Liver (tissue), 9 donors: ENCODE results near the gene SLC22A15. TPM values are rescaled to one million over a fixed set of nuclear protein-coding genes. Genes with fewer than 3 reads are reported as not detected.

Experiments used
- DNase-seq: peaks from one replicate; pipeline ENCODE4 v3.0.0-alpha.2; 2017; ENCODE audit warnings: low spot score
- H3K27ac ChIP-seq, 2 donors: one replicate each; pipeline ENCODE4 v1.7.0; 2013; ENCODE audit warnings: inconsistent platforms in 2 of 2, low read length in 2 of 2, control low read depth in 1 of 2, low read depth in 1 of 2, mild to moderate bottlenecking in 1 of 2
- H3K27me3 ChIP-seq, 4 donors: one replicate each; pipeline versions ENCODE4 v1.6.1 to v1.7.0; 2013; ENCODE audit warnings: low read length in 3 of 4, inconsistent platforms in 1 of 4, mild to moderate bottlenecking in 1 of 4, moderate library complexity in 1 of 4; ENCODE audit not compliant: control insufficient read depth in 4 of 4, insufficient read depth in 4 of 4
- H3K36me3 ChIP-seq, 4 donors: one replicate each; pipeline versions ENCODE4 v1.6.1 to v1.7.0; 2013; ENCODE audit warnings: low read length in 3 of 4, mild to moderate bottlenecking in 3 of 4, low read depth in 1 of 4, moderate library complexity in 1 of 4; ENCODE audit not compliant: control insufficient read depth in 4 of 4, insufficient read depth in 3 of 4
- H3K4me1 ChIP-seq, 4 donors: one replicate each; pipeline versions ENCODE4 v1.6.1 to v1.7.0; 2013; ENCODE audit warnings: low read length in 3 of 4, mild to moderate bottlenecking in 3 of 4, moderate library complexity in 1 of 4; ENCODE audit not compliant: control insufficient read depth in 4 of 4, insufficient read depth in 4 of 4
- H3K4me3 ChIP-seq, 3 donors: one replicate each; pipeline versions ENCODE4 v1.6.1 to v1.7.0; 2013; ENCODE audit warnings: low read length in 3 of 3, control low read depth in 1 of 3, low read depth in 1 of 3, mild to moderate bottlenecking in 1 of 3
- H3K9ac ChIP-seq, 2 donors: one replicate each; pipeline ENCODE4 v1.7.0; 2013; ENCODE audit warnings: low read length in 2 of 2, mild to moderate bottlenecking in 2 of 2, moderate library complexity in 2 of 2, control low read depth in 1 of 2, low read depth in 1 of 2
- H3K9me3 ChIP-seq, 4 donors: one replicate each; pipeline versions ENCODE4 v1.6.1 to v1.7.0; 2013; ENCODE audit warnings: low read length in 3 of 4; ENCODE audit not compliant: control insufficient read depth in 4 of 4
- EGR1 ChIP-seq, 2 donors: IDR thresholded peaks; 2 replicates each; pipeline ENCODE4 v1.6.1; 2016 to 2018; ENCODE audit warnings: antibody characterized with exemption in 2 of 2, low read depth in 2 of 2
- FOXA1 ChIP-seq: IDR thresholded peaks from 2 replicates; pipeline ENCODE4 v1.6.1; 2016; ENCODE audit warnings: antibody characterized with exemption
- GABPA ChIP-seq, 2 donors: IDR thresholded peaks in 1 of 2; conservative IDR thresholded peaks in 1 of 2; 2 replicates each; pipeline ENCODE4 v1.6.1; 2016; ENCODE audit warnings: antibody characterized with exemption in 2 of 2, mild to moderate bottlenecking in 1 of 2, moderate library complexity in 1 of 2
- HNF4G ChIP-seq: IDR thresholded peaks from 2 replicates; pipeline ENCODE4 v1.6.1; 2016; ENCODE audit warnings: antibody characterized with exemption
- RAD21 ChIP-seq, 2 donors: IDR thresholded peaks; 2 replicates each; pipeline ENCODE4 v1.6.1; 2016; ENCODE audit warnings: antibody characterized with exemption in 2 of 2, mild to moderate bottlenecking in 2 of 2
- RXRA ChIP-seq, 2 donors: IDR thresholded peaks; 2 replicates each; pipeline ENCODE4 v1.6.1; 2017 to 2018; ENCODE audit warnings: antibody characterized with exemption in 2 of 2, mild to moderate bottlenecking in 1 of 2
- SP1 ChIP-seq: IDR thresholded peaks from 2 replicates; pipeline ENCODE4 v1.6.1; 2018; ENCODE audit warnings: antibody characterized with exemption, mild to moderate bottlenecking
- TAF1 ChIP-seq: conservative IDR thresholded peaks from 2 replicates; pipeline ENCODE4 v1.6.1; 2016; ENCODE audit warnings: antibody characterized with exemption, mild to moderate bottlenecking
- YY1 ChIP-seq: IDR thresholded peaks from 2 replicates; pipeline ENCODE4 v1.6.1; 2016; ENCODE audit warnings: antibody characterized with exemption, mild to moderate bottlenecking
- WGBS: extraction: QIAGEN DNeasy Blood & Tissue Kit; methylation state at CpG from one replicate; pipeline ENCODE4 v1.1.7; 2013; 5-methylcytosine and 5-hydroxymethylcytosine counted together
- polyA plus RNA-seq, 2 donors: library from polyadenylated mRNA; stranded (reverse) in 1 of 2; unstranded in 1 of 2; fragments of 200-250 nt in 1 of 2; fragments of >200 nt in 1 of 2; fragmentation: Nextera tagmentation in 1 of 2; extraction: Ambion mirVana in 1 of 2; gene quantifications; one replicate each; pipeline versions ENCODE4 v1.2.1 to v1.2.3, GENCODE V29; 2013 to 2015
- total RNA-seq, 2 donors: library from RNA; depleted of rRNA; stranded (reverse); fragments of >200 nt; gene quantifications; one replicate each; pipeline ENCODE4 v1.2.3, GENCODE V29; 2014
- TF ChIP-seq, protein P1 (sequence below): fragments of 150-350 bp; IDR thresholded peaks from 2 replicates; pipeline ENCODE4 v1.5.1; 2017; ENCODE audit warnings: improper control_type of control experiment, low read depth, low read length; ENCODE audit not compliant: missing input control
- TF ChIP-seq, protein P2 (sequence below): IDR thresholded peaks from 2 replicates; pipeline ENCODE4 v1.6.1; 2016; ENCODE audit warnings: antibody characterized with exemption, mild to moderate bottlenecking
- TF ChIP-seq, protein P3 (sequence below): IDR thresholded peaks from 2 replicates; pipeline ENCODE4 v1.6.1; 2016; ENCODE audit warnings: antibody characterized with exemption
- donor health status: healthy.
- donor health status: healthy.
- donor health status: healthy.
- donor health status: healthy.
- donor health status: healthy.

Gene SLC22A15
- total and polyA plus RNA-seq, 4 donors, result 0.12 to 3.6 (median 0.83) TPM

DNA sequence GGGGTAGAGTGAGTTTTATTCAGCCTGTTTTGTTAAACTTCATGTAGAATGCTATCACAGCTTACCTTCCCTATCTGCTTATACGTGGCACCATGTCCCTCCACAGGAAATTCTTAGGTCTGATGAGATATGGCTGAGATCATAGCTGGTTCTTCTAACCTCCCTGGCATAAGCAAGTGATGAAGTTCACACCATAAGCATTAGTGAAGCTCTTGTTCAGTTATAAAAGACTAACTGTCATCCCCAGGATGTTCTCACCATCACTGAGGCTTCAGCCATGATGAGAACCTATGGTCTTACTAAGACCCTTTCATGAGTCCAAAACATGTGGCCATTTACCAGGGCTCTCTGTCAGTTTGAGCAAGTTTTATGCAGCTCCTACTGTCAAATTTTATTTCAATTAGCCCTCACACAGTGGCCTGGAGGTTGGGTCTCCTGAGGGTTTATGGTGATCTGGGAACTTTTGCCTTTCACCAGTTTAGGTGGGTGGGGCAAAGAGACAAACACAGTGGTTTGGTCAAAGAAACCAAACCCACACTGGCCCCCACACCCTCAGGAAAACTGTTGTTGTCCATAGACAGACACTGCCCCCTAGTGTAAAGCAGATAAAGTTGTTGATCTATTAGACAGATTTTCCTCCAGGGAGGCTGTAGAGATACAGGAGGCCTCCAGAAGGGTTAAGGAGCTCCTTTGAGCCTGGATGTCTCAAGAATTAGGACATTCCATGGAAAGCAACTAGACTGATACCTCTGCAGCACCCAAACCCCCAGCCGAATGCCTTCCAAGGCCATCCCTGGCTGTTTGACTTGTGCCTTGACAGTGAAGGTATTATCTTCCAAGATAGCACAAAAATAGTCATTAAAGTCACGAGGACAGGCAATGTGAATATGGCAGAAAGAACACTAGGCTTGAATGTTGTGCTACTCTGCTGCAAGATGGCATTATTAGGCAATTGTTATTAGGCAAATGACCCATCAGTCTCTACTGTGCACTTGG lies 5.0 kb downstream of the SLC22A15 start:
- H3K27ac ChIP-seq, result no peak overlapping the region
- TF ChIP-seq RXRA (IDR thresholded peaks at IDR 0.05), result no peak
- peak; percentile 81 to 88 for TF ChIP-seq RAD21 (IDR thresholded peaks at IDR 0.05)
- TF ChIP-seq, protein P1, sequence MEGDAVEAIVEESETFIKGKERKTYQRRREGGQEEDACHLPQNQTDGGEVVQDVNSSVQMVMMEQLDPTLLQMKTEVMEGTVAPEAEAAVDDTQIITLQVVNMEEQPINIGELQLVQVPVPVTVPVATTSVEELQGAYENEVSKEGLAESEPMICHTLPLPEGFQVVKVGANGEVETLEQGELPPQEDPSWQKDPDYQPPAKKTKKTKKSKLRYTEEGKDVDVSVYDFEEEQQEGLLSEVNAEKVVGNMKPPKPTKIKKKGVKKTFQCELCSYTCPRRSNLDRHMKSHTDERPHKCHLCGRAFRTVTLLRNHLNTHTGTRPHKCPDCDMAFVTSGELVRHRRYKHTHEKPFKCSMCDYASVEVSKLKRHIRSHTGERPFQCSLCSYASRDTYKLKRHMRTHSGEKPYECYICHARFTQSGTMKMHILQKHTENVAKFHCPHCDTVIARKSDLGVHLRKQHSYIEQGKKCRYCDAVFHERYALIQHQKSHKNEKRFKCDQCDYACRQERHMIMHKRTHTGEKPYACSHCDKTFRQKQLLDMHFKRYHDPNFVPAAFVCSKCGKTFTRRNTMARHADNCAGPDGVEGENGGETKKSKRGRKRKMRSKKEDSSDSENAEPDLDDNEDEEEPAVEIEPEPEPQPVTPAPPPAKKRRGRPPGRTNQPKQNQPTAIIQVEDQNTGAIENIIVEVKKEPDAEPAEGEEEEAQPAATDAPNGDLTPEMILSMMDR, result peak; percentile 56
- no peak for TF ChIP-seq SP1
- no peak for TF ChIP-seq HNF4G

DNA sequence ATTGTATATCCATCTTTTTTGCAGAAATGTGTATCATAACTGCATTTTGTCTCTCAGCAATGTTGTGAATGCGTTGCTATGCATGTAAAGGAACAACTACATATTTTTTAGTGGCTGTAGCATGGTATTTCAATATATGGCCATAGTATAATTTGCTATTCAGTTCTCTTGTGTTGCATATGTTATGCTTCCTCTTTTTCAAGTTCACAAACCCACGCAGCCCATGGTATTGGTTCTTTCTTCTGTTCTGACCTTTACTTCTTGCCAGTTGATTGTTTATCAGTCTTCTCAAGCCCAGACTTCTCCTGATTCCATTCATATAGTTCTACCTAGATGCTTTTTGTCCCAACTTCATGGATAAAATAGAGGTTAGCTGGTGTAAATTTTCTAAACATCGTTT lies 6.1 kb downstream of the SLC22A15 start:
- WGBS, result 56% methylated on average over 3 of the region's 3 CpGs
- Histone ChIP-seq H3K4me1 (peaks cover 0 to 4% (median 2%) of the 10 kb centered on the region in 4 donors), H3K27me3 (no peaks in the 10 kb centered on the region), H3K9me3 (no peaks in the 10 kb centered on the region), H3K9ac (no peak overlapping the region), H3K4me3 (no peak overlapping the region), H3K36me3 (no peaks in the 10 kb centered on the region), H3K27ac (no peak overlapping the region)
- TF ChIP-seq FOXA1 (no peak), TAF1 (no peak), GABPA (IDR thresholded peaks at IDR 0.05 in 1 of 2, conservative IDR thresholded peaks at IDR 0.05 in 1 of 2) (no peak)
- TF ChIP-seq, protein P2, sequence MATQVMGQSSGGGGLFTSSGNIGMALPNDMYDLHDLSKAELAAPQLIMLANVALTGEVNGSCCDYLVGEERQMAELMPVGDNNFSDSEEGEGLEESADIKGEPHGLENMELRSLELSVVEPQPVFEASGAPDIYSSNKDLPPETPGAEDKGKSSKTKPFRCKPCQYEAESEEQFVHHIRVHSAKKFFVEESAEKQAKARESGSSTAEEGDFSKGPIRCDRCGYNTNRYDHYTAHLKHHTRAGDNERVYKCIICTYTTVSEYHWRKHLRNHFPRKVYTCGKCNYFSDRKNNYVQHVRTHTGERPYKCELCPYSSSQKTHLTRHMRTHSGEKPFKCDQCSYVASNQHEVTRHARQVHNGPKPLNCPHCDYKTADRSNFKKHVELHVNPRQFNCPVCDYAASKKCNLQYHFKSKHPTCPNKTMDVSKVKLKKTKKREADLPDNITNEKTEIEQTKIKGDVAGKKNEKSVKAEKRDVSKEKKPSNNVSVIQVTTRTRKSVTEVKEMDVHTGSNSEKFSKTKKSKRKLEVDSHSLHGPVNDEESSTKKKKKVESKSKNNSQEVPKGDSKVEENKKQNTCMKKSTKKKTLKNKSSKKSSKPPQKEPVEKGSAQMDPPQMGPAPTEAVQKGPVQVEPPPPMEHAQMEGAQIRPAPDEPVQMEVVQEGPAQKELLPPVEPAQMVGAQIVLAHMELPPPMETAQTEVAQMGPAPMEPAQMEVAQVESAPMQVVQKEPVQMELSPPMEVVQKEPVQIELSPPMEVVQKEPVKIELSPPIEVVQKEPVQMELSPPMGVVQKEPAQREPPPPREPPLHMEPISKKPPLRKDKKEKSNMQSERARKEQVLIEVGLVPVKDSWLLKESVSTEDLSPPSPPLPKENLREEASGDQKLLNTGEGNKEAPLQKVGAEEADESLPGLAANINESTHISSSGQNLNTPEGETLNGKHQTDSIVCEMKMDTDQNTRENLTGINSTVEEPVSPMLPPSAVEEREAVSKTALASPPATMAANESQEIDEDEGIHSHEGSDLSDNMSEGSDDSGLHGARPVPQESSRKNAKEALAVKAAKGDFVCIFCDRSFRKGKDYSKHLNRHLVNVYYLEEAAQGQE, result no peak
- TF ChIP-seq, protein P3, sequence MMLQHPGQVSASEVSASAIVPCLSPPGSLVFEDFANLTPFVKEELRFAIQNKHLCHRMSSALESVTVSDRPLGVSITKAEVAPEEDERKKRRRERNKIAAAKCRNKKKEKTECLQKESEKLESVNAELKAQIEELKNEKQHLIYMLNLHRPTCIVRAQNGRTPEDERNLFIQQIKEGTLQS, result no peak
- no peak for DNase-seq

More for the DNA sequence above, 5.0 kb downstream of the SLC22A15 start:
- DNase-seq, result no peak
- H3K4me3 ChIP-seq, result no peak overlapping the region
- H3K9me3 ChIP-seq, result no peaks in the 10 kb centered on the region
- 53% methylated on average over 3 of the region's 3 CpGs for WGBS
- H3K4me1 ChIP-seq, result peaks cover 0 to 6% (median 5%) of the 10 kb centered on the region in 4 donors
- H3K9ac ChIP-seq, result no peak overlapping the region
- H3K27me3 ChIP-seq, result no peaks in the 10 kb centered on the region
- no peaks in the 10 kb centered on the region for H3K36me3 ChIP-seq

DNA sequence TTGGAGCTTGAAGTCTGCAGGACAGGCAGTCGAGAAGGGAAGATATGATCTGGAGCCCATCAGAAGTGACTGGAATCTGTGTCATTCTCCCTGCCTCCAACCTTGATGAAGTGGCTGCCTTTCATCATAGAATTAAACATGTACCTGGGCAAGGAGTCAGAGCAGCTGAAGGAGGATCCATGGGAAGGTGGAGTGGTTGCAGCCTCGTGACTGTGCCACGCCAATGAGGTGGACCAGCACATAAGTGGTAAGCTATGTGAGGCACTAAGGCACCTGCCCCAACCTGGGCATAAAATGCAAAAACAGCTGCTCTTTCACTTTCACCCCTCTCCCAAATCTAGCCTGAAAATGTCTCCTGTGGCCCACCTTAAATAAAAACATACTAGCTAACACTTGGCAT lies 7.3 kb downstream of the SLC22A15 start:
- WGBS, result 90% methylated on average over 3 of the region's 3 CpGs
- Histone ChIP-seq H3K9me3 (no peaks in the 10 kb centered on the region), H3K27me3 (no peaks in the 10 kb centered on the region), H3K9ac (no peak overlapping the region), H3K4me3 (no peak overlapping the region), H3K27ac (no peak overlapping the region), H3K4me1 (no peaks in the 10 kb centered on the region), H3K36me3 (no peaks in the 10 kb centered on the region)
- TF ChIP-seq EGR1 (IDR thresholded peaks at IDR 0.05; ENCODE audit: low read depth in 2 of 2), result no peak
- no peak for TF ChIP-seq YY1
- no peak for DNase-seq
